ENCODE results near the gene TRIM34. TPM values are rescaled to one million over a fixed set of nuclear protein-coding genes. Genes with fewer than 3 reads are reported as not detected.
"Not testable (repeated sequence)": the region's sequence is repeated elsewhere in the genome, so short reads cannot be mapped to it uniquely, and the experiment has no call there.

TRIM34 gene
- total RNA-seq, 4 donors from 2014 or later: 3.7 to 9.6 (median 6.6) TPM

DNA sequence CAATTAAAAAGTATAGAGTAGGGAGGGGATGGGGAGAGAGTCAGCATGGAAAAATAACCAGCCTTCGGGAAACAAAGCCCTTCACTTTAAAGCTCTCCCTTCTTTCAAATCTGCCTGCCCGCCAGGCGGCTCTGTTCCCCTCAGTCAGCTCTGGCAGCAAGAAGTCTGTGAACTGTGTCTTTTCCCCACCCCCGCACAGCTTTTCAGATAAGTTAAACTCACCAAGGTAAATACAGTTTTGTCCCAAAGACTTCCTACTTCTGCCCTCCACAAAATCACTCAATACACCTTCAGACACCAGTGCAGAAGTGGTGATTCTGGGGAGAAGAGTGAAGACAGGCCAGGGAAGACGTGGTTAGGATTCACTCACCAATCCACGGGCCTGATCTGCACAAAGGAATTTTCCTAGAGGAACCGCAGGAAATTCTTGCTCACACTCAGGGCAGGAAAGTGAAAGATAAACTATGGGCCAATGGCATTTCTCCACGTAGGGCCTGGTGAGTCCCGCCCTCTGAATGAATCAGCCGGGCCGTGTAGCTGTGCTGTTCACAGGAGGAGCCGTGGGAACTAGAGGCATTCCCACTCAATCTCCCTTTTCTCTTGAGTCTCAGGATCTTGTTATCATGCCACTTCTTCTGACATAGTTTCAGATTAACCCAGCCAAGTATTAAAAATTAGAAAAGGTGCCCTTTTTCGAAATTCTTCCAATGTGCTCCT, 60.0 kb downstream of the TRIM34 start, which contains the start of gene TRIM5:
Gene TRIM5 (minus strand): TSS at position 429 of the 717 bp plus-strand sequence. CDS start 4,897 bp downstream, outside the sequence.
- TF ChIP-seq, protein P1, sequence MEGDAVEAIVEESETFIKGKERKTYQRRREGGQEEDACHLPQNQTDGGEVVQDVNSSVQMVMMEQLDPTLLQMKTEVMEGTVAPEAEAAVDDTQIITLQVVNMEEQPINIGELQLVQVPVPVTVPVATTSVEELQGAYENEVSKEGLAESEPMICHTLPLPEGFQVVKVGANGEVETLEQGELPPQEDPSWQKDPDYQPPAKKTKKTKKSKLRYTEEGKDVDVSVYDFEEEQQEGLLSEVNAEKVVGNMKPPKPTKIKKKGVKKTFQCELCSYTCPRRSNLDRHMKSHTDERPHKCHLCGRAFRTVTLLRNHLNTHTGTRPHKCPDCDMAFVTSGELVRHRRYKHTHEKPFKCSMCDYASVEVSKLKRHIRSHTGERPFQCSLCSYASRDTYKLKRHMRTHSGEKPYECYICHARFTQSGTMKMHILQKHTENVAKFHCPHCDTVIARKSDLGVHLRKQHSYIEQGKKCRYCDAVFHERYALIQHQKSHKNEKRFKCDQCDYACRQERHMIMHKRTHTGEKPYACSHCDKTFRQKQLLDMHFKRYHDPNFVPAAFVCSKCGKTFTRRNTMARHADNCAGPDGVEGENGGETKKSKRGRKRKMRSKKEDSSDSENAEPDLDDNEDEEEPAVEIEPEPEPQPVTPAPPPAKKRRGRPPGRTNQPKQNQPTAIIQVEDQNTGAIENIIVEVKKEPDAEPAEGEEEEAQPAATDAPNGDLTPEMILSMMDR (IDR thresholded peaks at IDR 0.05): peak in 1 of 3 donors; percentile 19
- ATAC-seq (ENCODE audit: low FRiP score) (peak; percentile 97), DNase-seq (ENCODE audit: low spot score) (peak; percentile 61)

DNA sequence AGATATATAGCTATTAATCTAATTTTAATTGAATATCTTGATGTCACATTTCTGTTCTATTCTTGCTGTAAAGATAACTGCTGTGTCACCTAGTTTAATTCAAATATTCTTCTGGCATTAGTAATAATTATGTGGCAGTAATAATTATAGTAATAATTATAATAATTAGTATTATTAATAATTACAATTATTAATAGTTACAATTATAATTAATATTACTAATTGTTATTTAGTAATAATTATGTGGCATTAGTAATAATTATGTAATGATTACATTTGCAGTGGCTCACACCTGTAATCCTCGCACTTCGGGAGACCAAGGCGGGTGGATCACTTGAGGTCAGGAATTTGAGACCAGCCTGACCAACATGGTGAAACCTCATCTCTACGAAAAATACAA, 61.6 kb downstream of the TRIM34 start:
- TF ChIP-seq, protein P1 (IDR thresholded peaks at IDR 0.05): no peak
- no peak for ATAC-seq (ENCODE audit: low FRiP score)
- no peak for DNase-seq (ENCODE audit: low spot score)

DNA sequence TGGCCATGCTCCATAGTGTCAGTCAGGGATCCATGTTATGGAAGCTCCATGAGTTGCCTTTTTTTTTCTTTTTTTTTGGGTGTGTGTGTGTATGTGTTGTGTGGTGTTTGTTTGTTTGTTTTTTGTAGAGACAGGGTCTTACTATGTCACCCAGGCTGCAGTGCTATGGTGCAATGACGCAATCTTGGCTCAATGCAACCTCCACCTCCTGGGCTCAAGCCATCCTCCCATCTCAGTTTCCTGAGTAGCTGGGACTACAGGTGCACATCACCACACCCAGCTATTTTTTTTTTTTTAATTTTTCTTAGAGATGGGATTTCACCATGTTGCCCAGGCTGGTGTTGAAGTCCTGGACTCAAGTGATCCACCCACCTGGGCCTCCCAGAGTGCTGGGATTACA, 63.7 kb downstream of the TRIM34 start:
- ATAC-seq (ENCODE audit: low FRiP score) (no peak), DNase-seq (ENCODE audit: low spot score) (no peak)
- TF ChIP-seq, protein P1 (IDR thresholded peaks at IDR 0.05): no peak

DNA sequence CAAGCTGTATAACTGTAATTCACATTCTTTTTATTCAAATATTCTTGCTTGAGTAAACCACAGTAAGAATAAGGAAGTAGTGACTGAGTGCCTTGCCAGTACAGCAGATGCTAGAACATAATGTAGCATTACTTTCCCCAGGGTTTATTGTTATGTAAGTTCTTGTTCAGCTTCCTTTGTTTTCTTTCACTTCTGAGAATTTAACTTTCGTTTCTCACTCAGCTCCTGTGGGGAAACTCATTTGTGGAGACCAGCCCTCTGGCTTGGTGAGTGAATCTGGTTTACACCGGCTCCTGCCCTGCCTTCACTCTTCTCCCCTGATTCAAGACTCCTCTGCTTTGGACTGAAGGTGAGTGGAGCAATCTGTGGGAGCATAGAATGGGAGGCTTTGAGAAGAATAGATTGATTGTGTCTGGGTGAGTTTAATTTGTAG, 64.8 kb downstream of the TRIM34 start, which contains the start of gene TRIM22:
Gene TRIM22 (plus strand): TSS at position 240 of the 433 bp plus-strand sequence. CDS start 6,443 bp downstream, outside the sequence.
- DNase-seq (ENCODE audit: low spot score): no peak
- TF ChIP-seq, protein P1 (IDR thresholded peaks at IDR 0.05): no peak
- peak; percentile 55 for ATAC-seq (ENCODE audit: low FRiP score)

- DNase-seq (ENCODE audit: low spot score) (no peak), ATAC-seq (ENCODE audit: low FRiP score) (no peak)
- TF ChIP-seq, protein P1 (IDR thresholded peaks at IDR 0.05): no peak
Observed at GRCh38 chr11:5690216-5690615, 65.4 kb downstream of the TRIM34 start.

DNA sequence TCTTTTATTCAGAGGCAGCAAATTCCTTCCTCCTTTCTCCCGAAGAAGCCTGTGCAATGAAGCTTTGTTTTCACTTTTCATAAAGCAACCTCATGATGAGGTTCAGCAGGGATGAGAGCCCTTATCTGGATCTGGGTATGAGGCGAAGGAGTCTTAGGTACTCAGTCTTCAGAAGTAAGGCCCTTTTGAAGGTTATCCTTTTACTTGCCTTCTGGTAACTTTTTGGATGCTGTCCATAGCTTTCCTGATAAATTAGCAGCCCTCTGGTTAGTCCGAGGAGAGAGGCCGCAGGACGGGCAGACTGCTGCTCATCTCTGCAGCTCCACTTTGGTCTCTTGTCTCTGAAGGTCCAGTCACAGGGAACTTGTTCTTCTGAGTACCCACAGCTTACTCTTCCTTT, 65.9 kb downstream of the TRIM34 start:
- ATAC-seq (ENCODE audit: low FRiP score) (peak; percentile 39), DNase-seq (ENCODE audit: low spot score) (no peak)
- TF ChIP-seq, protein P1 (IDR thresholded peaks at IDR 0.05): no peak

- not testable (repeated sequence) for ATAC-seq (ENCODE audit: low FRiP score); DNase-seq (ENCODE audit: low spot score)
Observed at GRCh38 chr11:5691238-5691963, 66.6 kb downstream of the TRIM34 start.
